K562 (cell line): ENCODE measurements around the gene CEACAM21. TPM values are rescaled to one million over a fixed set of nuclear protein-coding genes. Genes with fewer than 3 reads are reported as not detected.

Source experiments
- ARHGAP35 ChIP-seq: fragments of 450-650 bp; IDR thresholded peaks from 2 replicates; pipeline ENCODE4 v1.6.1; 2018; ENCODE audit not compliant: partially characterized antibody
- CTCF ChIP-seq, 3 experiments: IDR thresholded peaks in 2 of 3; conservative IDR thresholded peaks in 1 of 3; 2 replicates each; pipeline ENCODE4 v1.5.1; 2011 to 2012; ENCODE audit warnings: low read length in 3 of 3, mild to moderate bottlenecking in 3 of 3, control low read depth in 2 of 3, improper control_type of control experiment in 1 of 3, inconsistent platforms in 1 of 3, low read depth in 1 of 3, mixed read lengths in 1 of 3, moderate library complexity in 1 of 3; ENCODE audit not compliant: insufficient read depth in 2 of 3
- IRF1 ChIP-seq: sonication (generic); formaldehyde crosslinking; IDR thresholded peaks from 2 replicates; pipeline ENCODE4 v1.8.0; 2022; ENCODE audit warnings: missing genetic modification reagents, mild to moderate bottlenecking, borderline replicate concordance
- MEF2A ChIP-seq: IDR thresholded peaks from 2 replicates; pipeline ENCODE4 v1.6.1; 2011; ENCODE audit warnings: low read depth, mild to moderate bottlenecking, low read length, moderate library complexity; ENCODE audit not compliant: control insufficient read depth
- MNT ChIP-seq, 2 experiments: fragments of 450-650 bp; conservative IDR thresholded peaks; 2 replicates each; pipeline ENCODE4 v1.6.1; 2017; ENCODE audit warnings: mild to moderate bottlenecking in 2 of 2, moderate library complexity in 2 of 2
- PCBP1 ChIP-seq: fragments of 200-400 bp; formaldehyde crosslinking; IDR thresholded peaks from 2 replicates; pipeline ENCODE4 v1.6.1; 2018; ENCODE audit warnings: mild to moderate bottlenecking, low read depth, low read length; ENCODE audit not compliant: poor library complexity, severe bottlenecking
- POU5F1 ChIP-seq: fragments of 150-350 bp; IDR thresholded peaks from 2 replicates; pipeline ENCODE4 v1.6.1; 2014; ENCODE audit warnings: borderline replicate concordance, low read length, low read depth, mild to moderate bottlenecking; ENCODE audit not compliant: partially characterized antibody
- ZNF140 ChIP-seq: fragments of 250-450 bp; sonication (Bioruptor Pico); IDR thresholded peaks from 2 replicates; pipeline ENCODE4 v1.8.0; 2021; ENCODE audit warnings: moderate library complexity, mild to moderate bottlenecking, inconsistent platforms
- ZNF184 ChIP-seq: sonication (generic); formaldehyde crosslinking; IDR thresholded peaks from 2 replicates; pipeline ENCODE4 v1.5.0; 2020; ENCODE audit warnings: missing genetic modification reagents
- ZNF23 ChIP-seq: fragments of 250-450 bp; sonication (Bioruptor Pico); IDR thresholded peaks from 2 replicates; pipeline ENCODE4 v1.4.0; 2020; ENCODE audit warnings: mild to moderate bottlenecking
- ZNF280A ChIP-seq: fragments of 450-650 bp; IDR thresholded peaks from 2 replicates; pipeline ENCODE4 v1.6.1; 2018; ENCODE audit warnings: mild to moderate bottlenecking, low read depth; ENCODE audit not compliant: partially characterized antibody
- ZNF318 ChIP-seq, 2 experiments: fragments of 450-650 bp; IDR thresholded peaks; 2 replicates each; pipeline ENCODE4 v1.6.1; 2016; ENCODE audit warnings: mild to moderate bottlenecking in 2 of 2, borderline replicate concordance in 1 of 2, low read depth in 1 of 2, moderate library complexity in 1 of 2
- ZNF77 ChIP-seq: fragments of 250-450 bp; sonication (Bioruptor Pico); IDR thresholded peaks from 2 replicates; pipeline ENCODE4 v1.5.0; 2020
- polyA plus RNA-seq, 8 experiments: library from polyadenylated mRNA; depleted of rRNA in 4 of 8; stranded (reverse) in 5 of 8; unstranded in 3 of 8; fragments of >200 nt; fragmentation: Nextera tagmentation in 2 of 8; fragmentation: Illumina TruSeq in 1 of 8; extraction: Ambion mirVana in 2 of 8; extraction: Trizol in 1 of 8; gene quantifications; 2 replicates each; pipeline versions ENCODE4 v1.2.1 to v1.2.3, GENCODE V29; 2011 to 2014; ENCODE audit warnings: inconsistent platforms in 1 of 8, missing spikeins in 1 of 8
- total RNA-seq, 7 experiments: library from RNA; depleted of rRNA in 6 of 7; stranded (reverse); fragments of >200 nt in 6 of 7; fragmentation: Illumina TruSeq in 2 of 7; extraction: Trizol in 2 of 7; gene quantifications; 2 replicates each; pipeline versions ENCODE4 v1.2.1 to v1.2.3, GENCODE V29; 2011 to 2021; ENCODE audit warnings: low replicate concordance in 1 of 7

CEACAM21 gene
- total and polyA plus RNA-seq, 9 of the 15 experiments (the other 6 are each of a cell fraction or from before 2014, with no cell fraction given): 0.06 to 0.40 (median 0.18) TPM; not detected in 1

- TF ChIP-seq ZNF318 (IDR thresholded peaks at IDR 0.05; ENCODE audit: borderline replicate concordance in 1 of 2, low read depth in 1 of 2) (no peak), ZNF77 (CRISPR knock-in tag) (no peak), ARHGAP35 (no peak), IRF1 (CRISPR knock-in tag) (no peak), CTCF (IDR thresholded peaks at IDR 0.05 in 2 of 3, conservative IDR thresholded peaks at IDR 0.05 in 1 of 3; ENCODE audit: insufficient read depth in 2 of 3, low read depth in 1 of 3, low read length in 3 of 3) (peak; percentile 82 to 94 (median 87)), MEF2A (no peak), MNT (conservative IDR thresholded peaks at IDR 0.05) (no peak), PCBP1 (no peak), ZNF23 (CRISPR knock-in tag) (no peak), ZNF184 (no peak), POU5F1 (no peak), ZNF140 (CRISPR knock-in tag) (no peak), ZNF280A (no peak)
Measured at GRCh38 chr19:41597600-41598041, 21.7 kb downstream of the CEACAM21 start (continued).
